T-helper 2 cell (primary cell): ENCODE results near the gene NCOA5.

Source experiments
- DNase-seq, 5 experiments: peaks; one replicate each; pipeline versions ENCODE4 v3.0.0 to v3.0.0-alpha.2; 2012 to 2022

Gene NCOA5

GRCh38 chr20:46089167-46089416 is 670 bp downstream of the NCOA5 start:
- DNase-seq = peak in 4 of 5 experiments; percentile 13 to 75 (median 48)

- DNase-seq = peak in 1 of 5 experiments; percentile 48
Measured at GRCh38 chr20:46088409-46089166, 1.2 kb downstream of the NCOA5 start.

GRCh38 chr20:46087161-46087560 is 2.6 kb downstream of the NCOA5 start:
- DNase-seq = peak in 1 of 5 experiments; percentile 30

- no peak for DNase-seq
Measured at GRCh38 chr20:46085179-46085851, 4.4 kb downstream of the NCOA5 start.

GRCh38 chr20:46084805-46085178 is 5.0 kb downstream of the NCOA5 start:
- DNase-seq = no peak

GRCh38 chr20:46083531-46084061 is 6.2 kb downstream of the NCOA5 start:
- no peak for DNase-seq

- no peak for DNase-seq
Measured at GRCh38 chr20:46083101-46083500, 6.7 kb downstream of the NCOA5 start.

- no peak for DNase-seq
Measured at GRCh38 chr20:46081074-46081473, 8.7 kb downstream of the NCOA5 start.

- no peak for DNase-seq
Measured at GRCh38 chr20:46078954-46079353, 10.8 kb downstream of the NCOA5 start.

- no peak for DNase-seq
Measured at GRCh38 chr20:46077642-46078305, 12.0 kb downstream of the NCOA5 start.

- DNase-seq = no peak
Measured at GRCh38 chr20:46076806-46077205, 13.0 kb downstream of the NCOA5 start.

- no peak for DNase-seq
Measured at GRCh38 chr20:46074006-46074405, 15.8 kb downstream of the NCOA5 start.

- no peak for DNase-seq
Measured at GRCh38 chr20:46073443-46073842, 16.3 kb downstream of the NCOA5 start.

- no peak for DNase-seq
Measured at GRCh38 chr20:46073024-46073423, 16.7 kb downstream of the NCOA5 start.

GRCh38 chr20:46071573-46071972 is 18.2 kb downstream of the NCOA5 start:
- DNase-seq = no peak

GRCh38 chr20:46070215-46070900 is 19.4 kb downstream of the NCOA5 start:
- DNase-seq = no peak

GRCh38 chr20:46065691-46066090 is 24.1 kb downstream of the NCOA5 start:
- DNase-seq = no peak

GRCh38 chr20:46065006-46065405 is 24.8 kb downstream of the NCOA5 start:
- DNase-seq = no peak

- peak in 1 of 5 experiments; percentile 38 for DNase-seq
Measured at GRCh38 chr20:46063652-46064054, 26.1 kb downstream of the NCOA5 start.

- no peak for DNase-seq
Measured at GRCh38 chr20:46063151-46063550, 26.6 kb downstream of the NCOA5 start.

- DNase-seq = no peak
Measured at GRCh38 chr20:46062621-46063020, 27.1 kb downstream of the NCOA5 start.

GRCh38 chr20:46062151-46062550 is 27.6 kb downstream of the NCOA5 start:
- DNase-seq = no peak

- DNase-seq = no peak
Measured at GRCh38 chr20:46060975-46061374, 28.8 kb downstream of the NCOA5 start.
